Smooth muscle cell (in vitro differentiated cells): ENCODE data around the gene STK32C. TPM values are rescaled to one million over a fixed set of nuclear protein-coding genes. Genes with fewer than 3 reads are reported as not detected.

ENCODE experiments used
- DNase-seq: peaks from one replicate; lab custom pipeline; 2025; ENCODE audit not compliant: unreplicated experiment; lab: John Stamatoyannopoulos, UW
- H2AFZ ChIP-seq: fragments of 200-600 bp; sonication (generic); 2 replicates; pipeline ENCODE4 v1.6.0; 2016; ENCODE audit warnings: antibody characterized with exemption, low read depth, mild to moderate bottlenecking
- H3F3A ChIP-seq: fragments of 200-600 bp; sonication (generic); 2 replicates; pipeline ENCODE4 v1.6.0; 2017; ENCODE audit warnings: antibody characterized with exemption, low read depth
- H3K27ac ChIP-seq: fragments of 200-600 bp; sonication (generic); 2 replicates; pipeline ENCODE4 v1.5.1; 2016; ENCODE audit warnings: low read depth, mild to moderate bottlenecking
- H3K27me3 ChIP-seq: fragments of 200-600 bp; sonication (generic); 2 replicates; pipeline ENCODE4 v1.6.1; 2016; ENCODE audit warnings: low read depth, mild to moderate bottlenecking
- H3K36me3 ChIP-seq: fragments of 200-600 bp; sonication (generic); 2 replicates; pipeline ENCODE4 v1.5.1; 2016; ENCODE audit warnings: low read depth
- H3K4me1 ChIP-seq: fragments of 200-600 bp; sonication (generic); 2 replicates; pipeline ENCODE4 v1.5.1; 2016; ENCODE audit warnings: low read depth
- H3K4me2 ChIP-seq: fragments of 200-600 bp; sonication (generic); 2 replicates; pipeline ENCODE4 v1.6.0; 2016; ENCODE audit warnings: mild to moderate bottlenecking
- H3K4me3 ChIP-seq: fragments of 200-600 bp; sonication (generic); 2 replicates; pipeline ENCODE4 v1.5.1; 2016; ENCODE audit warnings: mild to moderate bottlenecking
- H3K79me2 ChIP-seq: fragments of 200-600 bp; sonication (generic); 2 replicates; pipeline ENCODE4 v1.6.0; 2016; ENCODE audit warnings: low read depth, mild to moderate bottlenecking
- H3K9ac ChIP-seq: fragments of 200-600 bp; sonication (generic); 2 replicates; pipeline ENCODE4 v1.6.0; 2016; ENCODE audit warnings: low read depth
- H3K9me3 ChIP-seq: fragments of 200-600 bp; sonication (generic); replicated peaks from 2 replicates; pipeline ENCODE4 v1.5.1; 2016; ENCODE audit warnings: low read depth
- H4K20me1 ChIP-seq: fragments of 200-600 bp; sonication (generic); 2 replicates; pipeline ENCODE4 v1.6.0; 2016; ENCODE audit warnings: low read depth
- CTCF ChIP-seq: fragments of 200-600 bp; sonication (generic); IDR thresholded peaks from 2 replicates; pipeline ENCODE4 v1.5.1; 2017; ENCODE audit warnings: borderline replicate concordance, mild to moderate bottlenecking, antibody characterized with exemption; ENCODE audit not compliant: insufficient read depth, poor library complexity, severe bottlenecking
- WGBS: methylation state at CpG from one replicate; pipeline ENCODE4 v1.1.7; 2016; ENCODE audit warnings: low lambda C conversion rate; 5-methylcytosine and 5-hydroxymethylcytosine counted together
- polyA plus RNA-seq: library from polyadenylated mRNA; unstranded; fragments of >200 nt; fragmentation: Nextera tagmentation; extraction: Ambion mirVana; gene quantifications from 2 replicates; pipeline ENCODE4 v1.2.1, GENCODE V29; 2016
- total RNA-seq: library from RNA; depleted of rRNA; stranded (reverse); fragments of >200 nt; gene quantifications from 2 replicates; pipeline ENCODE4 v1.2.3, GENCODE V29; 2014

The STK32C gene
- total and polyA plus RNA-seq, 2 experiments from 2014 or later = 2.3 to 13.2 TPM

DNA sequence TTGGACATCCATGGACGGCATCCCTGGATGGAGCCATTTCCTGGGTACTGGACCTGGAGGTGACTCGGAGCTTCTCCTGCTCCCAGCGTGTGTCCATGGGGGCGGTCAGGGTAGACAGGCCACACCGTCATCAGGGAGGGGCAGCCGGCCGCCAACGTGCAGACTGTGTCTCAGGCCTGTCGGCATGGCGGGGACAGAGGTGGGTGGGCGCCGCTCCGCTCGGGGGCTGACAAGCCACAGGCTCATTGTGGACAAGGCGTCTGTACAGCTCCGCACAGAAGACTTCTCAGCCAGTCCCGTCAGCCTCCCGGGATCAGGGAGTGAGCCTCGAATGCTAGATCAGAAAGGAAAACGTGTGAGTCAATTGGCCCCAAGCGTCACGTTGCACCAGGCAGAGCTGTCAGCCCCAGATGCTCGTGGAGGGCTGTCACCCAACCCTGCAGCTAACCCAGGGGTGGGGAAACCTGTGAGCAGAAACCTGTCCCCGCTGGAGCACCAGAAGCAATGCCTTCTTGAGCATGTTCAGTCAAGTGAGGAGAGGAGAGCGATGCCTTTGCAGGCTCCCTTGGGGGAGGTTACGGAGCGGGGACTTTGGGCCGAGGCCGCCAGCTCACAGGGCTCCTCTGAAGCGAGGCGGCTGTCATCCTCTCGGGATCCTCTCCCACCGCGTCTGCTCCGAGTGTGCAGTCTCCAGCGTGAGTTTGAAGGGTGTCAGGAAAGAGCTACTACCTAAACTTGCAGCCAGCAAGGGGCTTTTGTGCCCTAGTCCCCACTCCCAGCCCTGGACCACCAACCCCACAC lies 137.0 kb downstream of the STK32C start:
- Histone ChIP-seq H3K9me3 (no peaks in the 10 kb centered on the region), H3K27ac (no peak overlapping the region), H2AFZ (no peak overlapping the region), H4K20me1 (no peaks in the 10 kb centered on the region), H3K9ac (no peak overlapping the region), H3K36me3 (no peaks in the 10 kb centered on the region), H3K79me2 (no peaks in the 10 kb centered on the region), H3F3A (no peaks in the 10 kb centered on the region), H3K27me3 (peaks cover 11% of the 10 kb centered on the region), H3K4me1 (no peaks in the 10 kb centered on the region), H3K4me2 (no peak overlapping the region), H3K4me3 (no peak overlapping the region)
- 80% methylated on average over 22 of the region's 36 CpGs for WGBS
- DNase-seq = no peak
- no peak for TF ChIP-seq CTCF

DNA sequence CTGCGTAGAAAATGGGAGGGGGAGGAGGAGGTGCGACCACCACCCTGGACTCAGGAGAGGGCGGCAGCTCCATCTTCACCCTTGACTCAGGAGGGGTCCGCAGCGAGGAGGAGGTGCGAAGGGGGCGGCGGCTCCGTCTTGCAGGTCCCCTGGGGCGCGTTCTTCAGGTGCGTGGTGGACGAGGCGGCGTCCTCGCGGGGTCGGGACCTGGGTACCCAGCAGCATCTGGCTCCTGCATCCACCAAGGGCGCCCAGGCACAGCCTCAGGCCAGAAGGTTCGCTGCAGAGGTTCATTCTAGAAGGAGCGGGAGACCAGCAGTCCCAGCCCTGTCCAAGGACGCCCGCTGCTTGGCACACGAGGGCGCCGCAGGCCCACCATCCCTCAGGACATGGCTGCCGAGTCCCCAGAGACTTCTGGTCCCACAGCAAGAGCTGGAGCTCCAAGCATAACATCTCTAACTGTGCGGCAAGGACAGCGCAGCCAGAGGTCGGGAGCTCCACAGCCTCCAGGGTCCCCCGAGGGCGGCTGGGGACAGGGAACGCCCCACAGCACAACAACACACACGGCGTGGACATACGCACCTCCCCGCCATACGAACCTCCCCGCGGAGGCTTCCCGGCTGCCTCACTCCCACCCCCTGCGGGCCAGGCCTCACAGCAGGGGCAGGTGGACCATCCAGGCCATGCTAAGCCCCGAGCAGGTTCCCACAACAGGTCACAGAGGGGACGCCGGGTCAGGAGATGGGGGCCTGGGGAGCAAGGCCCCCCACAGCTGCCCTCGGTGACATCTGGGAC lies 137.8 kb downstream of the STK32C start:
- Histone ChIP-seq H3K4me2 (no peak overlapping the region), H3K27me3 (peaks cover 4% of the 10 kb centered on the region), H2AFZ (no peak overlapping the region), H3K4me1 (no peaks in the 10 kb centered on the region), H3K27ac (no peak overlapping the region), H3K9me3 (no peaks in the 10 kb centered on the region), H3K9ac (no peak overlapping the region), H3K4me3 (no peak overlapping the region), H4K20me1 (no peaks in the 10 kb centered on the region), H3K36me3 (no peaks in the 10 kb centered on the region), H3K79me2 (no peaks in the 10 kb centered on the region), H3F3A (no peaks in the 10 kb centered on the region)
- no peak for TF ChIP-seq CTCF
- DNase-seq = no peak
- 93% methylated on average over 45 of the region's 46 CpGs for WGBS

DNA sequence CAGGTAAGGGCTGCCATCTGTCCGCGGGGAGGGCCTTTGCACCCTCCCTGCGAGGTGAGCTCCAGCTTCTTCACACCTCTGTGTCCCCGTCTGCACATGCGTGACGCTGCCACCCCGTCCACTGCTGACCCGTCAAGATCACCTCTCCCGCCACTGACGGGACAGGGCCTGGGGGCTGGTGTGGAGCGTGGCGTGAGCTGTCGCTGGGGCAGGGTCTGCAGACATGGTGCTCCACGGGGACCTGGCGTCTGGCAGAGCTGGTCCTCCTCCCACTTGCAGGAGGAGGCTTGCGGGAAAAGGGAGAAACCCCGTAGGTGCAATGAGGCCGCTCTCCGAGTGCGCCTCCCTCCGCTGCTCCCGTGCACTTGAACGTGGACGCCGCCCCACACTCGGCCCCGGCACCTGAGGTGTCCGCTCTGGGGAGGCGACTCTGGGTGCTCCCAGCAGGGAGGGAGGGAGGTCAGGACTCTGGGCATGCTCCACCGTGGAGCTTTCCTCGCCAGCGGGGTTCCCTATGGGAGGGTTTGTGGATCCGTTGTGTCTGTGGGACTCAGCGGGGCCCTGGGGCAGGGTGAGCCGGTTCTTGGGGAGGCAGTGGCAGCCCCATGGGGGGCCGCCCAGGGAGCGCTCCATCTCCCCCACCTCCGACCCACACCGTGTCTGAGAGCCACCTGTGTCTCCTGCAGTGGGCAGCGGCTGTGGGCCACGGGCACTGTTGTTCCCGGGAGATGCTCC lies 138.6 kb downstream of the STK32C start:
- TF ChIP-seq CTCF = no peak
- 91% methylated on average over 27 of the region's 42 CpGs for WGBS
- Histone ChIP-seq H3K9ac (no peak overlapping the region), H3K9me3 (no peaks in the 10 kb centered on the region), H3K4me1 (no peaks in the 10 kb centered on the region), H3K27ac (no peak overlapping the region), H4K20me1 (no peaks in the 10 kb centered on the region), H3K79me2 (no peaks in the 10 kb centered on the region), H3K4me3 (no peak overlapping the region), H3F3A (no peaks in the 10 kb centered on the region), H3K36me3 (no peaks in the 10 kb centered on the region), H2AFZ (no peak overlapping the region), H3K4me2 (no peak overlapping the region), H3K27me3 (no peaks in the 10 kb centered on the region)
- DNase-seq = no peak
